H1 (cell line): Measurements from ENCODE around the gene SIK3.
"Not testable (repeated sequence)": the region's sequence is repeated elsewhere in the genome, so short reads cannot be mapped to it uniquely, and the experiment has no call there.

Experiments
- CBX8 ChIP-seq: fragments of 300-800, 300-1000 bp; sonication (generic); IDR thresholded peaks from 2 replicates; pipeline ENCODE4 v1.7.1; 2016; ENCODE audit warnings: low read depth, low read length, borderline replicate concordance
- E2F6 ChIP-seq: IDR thresholded peaks from 2 replicates; pipeline ENCODE4 v1.6.1; 2012; ENCODE audit warnings: inconsistent platforms
- EGR1 ChIP-seq: IDR thresholded peaks from 2 replicates; pipeline ENCODE4 v1.6.1; 2011; ENCODE audit warnings: low read depth, low read length, borderline replicate concordance
- EZH2 ChIP-seq: fragments of 200-600 bp; sonication (generic); IDR thresholded peaks from 2 replicates; pipeline ENCODE4 v1.7.1; 2012; ENCODE audit warnings: low read depth, mild to moderate bottlenecking, moderate library complexity, low read length, inconsistent platforms; ENCODE audit not compliant: severe bottlenecking
- NANOG ChIP-seq: IDR thresholded peaks from 2 replicates; pipeline ENCODE4 v1.6.1; 2011; ENCODE audit warnings: low read length, low read depth, mild to moderate bottlenecking, inconsistent platforms; ENCODE audit not compliant: insufficient read depth, poor library complexity, severe bottlenecking
- POLR2A ChIP-seq, 2 experiments: IDR thresholded peaks; 1 replicate in 1 of 2; 2 replicates in 1 of 2; pipeline ENCODE4 v1.6.1; 2011; ENCODE audit warnings: low read depth in 2 of 2, low read length in 2 of 2, mild to moderate bottlenecking in 2 of 2; ENCODE audit errors: control extremely low read depth in 1 of 2
- SIN3A ChIP-seq, 2 experiments: IDR thresholded peaks in 1 of 2; conservative IDR thresholded peaks in 1 of 2; 2 replicates each; pipeline ENCODE4 v1.6.1; 2011 to 2012; ENCODE audit warnings: low read length in 2 of 2, improper control_type of control experiment in 1 of 2, low read depth in 1 of 2, mild to moderate bottlenecking in 1 of 2
- USF2 ChIP-seq: IDR thresholded peaks from 2 replicates; pipeline ENCODE4 v1.6.1; 2011; ENCODE audit warnings: low read length, improper control_type of control experiment
- TF ChIP-seq, protein P1 (sequence below), 3 experiments: IDR thresholded peaks; 1 replicate in 2 of 3; 2 replicates in 1 of 3; pipeline versions ENCODE4 v1.5.1 to v1.6.1; 2011; ENCODE audit warnings: low read length in 3 of 3, mild to moderate bottlenecking in 3 of 3, inconsistent platforms in 2 of 3, low read depth in 1 of 3, moderate library complexity in 1 of 3; ENCODE audit not compliant: insufficient read depth in 1 of 3; ENCODE audit errors: control extremely low read depth in 1 of 3

DNA sequence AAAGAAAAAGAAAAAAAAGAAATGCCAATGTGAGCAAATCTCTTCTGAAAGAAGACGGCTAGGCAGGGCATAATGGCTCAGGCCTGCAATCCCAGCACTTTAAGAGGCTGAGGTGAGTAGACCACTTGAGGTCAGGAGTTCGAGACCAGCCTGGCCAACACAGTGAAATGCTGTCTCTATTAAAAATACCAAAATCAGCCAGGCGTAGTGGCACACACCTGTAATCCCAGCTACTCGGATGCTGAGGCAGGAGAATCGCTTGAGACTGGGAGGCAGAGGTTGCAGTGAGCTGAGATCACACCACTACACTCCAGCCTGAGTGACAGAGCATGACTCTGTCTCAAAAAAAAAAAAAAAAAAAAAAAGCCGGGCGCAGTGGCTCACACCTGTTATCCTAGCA is 32.2 kb upstream of the SIK3 start:
- TF ChIP-seq, protein P1, sequence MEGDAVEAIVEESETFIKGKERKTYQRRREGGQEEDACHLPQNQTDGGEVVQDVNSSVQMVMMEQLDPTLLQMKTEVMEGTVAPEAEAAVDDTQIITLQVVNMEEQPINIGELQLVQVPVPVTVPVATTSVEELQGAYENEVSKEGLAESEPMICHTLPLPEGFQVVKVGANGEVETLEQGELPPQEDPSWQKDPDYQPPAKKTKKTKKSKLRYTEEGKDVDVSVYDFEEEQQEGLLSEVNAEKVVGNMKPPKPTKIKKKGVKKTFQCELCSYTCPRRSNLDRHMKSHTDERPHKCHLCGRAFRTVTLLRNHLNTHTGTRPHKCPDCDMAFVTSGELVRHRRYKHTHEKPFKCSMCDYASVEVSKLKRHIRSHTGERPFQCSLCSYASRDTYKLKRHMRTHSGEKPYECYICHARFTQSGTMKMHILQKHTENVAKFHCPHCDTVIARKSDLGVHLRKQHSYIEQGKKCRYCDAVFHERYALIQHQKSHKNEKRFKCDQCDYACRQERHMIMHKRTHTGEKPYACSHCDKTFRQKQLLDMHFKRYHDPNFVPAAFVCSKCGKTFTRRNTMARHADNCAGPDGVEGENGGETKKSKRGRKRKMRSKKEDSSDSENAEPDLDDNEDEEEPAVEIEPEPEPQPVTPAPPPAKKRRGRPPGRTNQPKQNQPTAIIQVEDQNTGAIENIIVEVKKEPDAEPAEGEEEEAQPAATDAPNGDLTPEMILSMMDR (IDR thresholded peaks at IDR 0.05; ENCODE audit: control extremely low read depth in 1 of 3, insufficient read depth in 1 of 3, low read depth in 1 of 3, low read length in 3 of 3): not testable (repeated sequence)
- TF ChIP-seq EZH2; POLR2A (IDR thresholded peaks at IDR 0.05; ENCODE audit: control extremely low read depth in 1 of 2, low read depth in 2 of 2, low read length in 2 of 2); USF2; EGR1; SIN3A (conservative IDR thresholded peaks at IDR 0.05 in 1 of 2, IDR thresholded peaks at IDR 0.05 in 1 of 2; ENCODE audit: low read depth in 1 of 2, low read length in 2 of 2); NANOG; E2F6; CBX8: not testable (repeated sequence)
